ENCODE data around the gene SMG9.

Gene SMG9

GRCh38 chr19:43797556-43797955 is 42.8 kb upstream of the SMG9 start:
- Histone ChIP-seq H3K4me3 (ENCODE audit: control insufficient read depth in 1 of 7, extremely low read depth in 1 of 7, insufficient read depth in 4 of 7, low read depth in 2 of 7, low read length in 6 of 7) (no peak overlapping the region), H3K4me1 (ENCODE audit: control extremely low read depth in 1 of 4, control insufficient read depth in 4 of 4, insufficient read depth in 4 of 4, low read length in 3 of 4) (peaks cover 0 to 24% (median 15%) of the 10 kb centered on the region in 4 experiments), H3K27me3 (replicated peaks in 2 of 5; ENCODE audit: control insufficient read depth in 4 of 5, insufficient read depth in 5 of 5, low read length in 4 of 5) (peaks cover 0 to 28% (median 2%) of the 10 kb centered on the region in 5 experiments), H3K9me3 (ENCODE audit: control extremely low read depth in 1 of 5, control insufficient read depth in 4 of 5, insufficient read depth in 2 of 5, low read depth in 1 of 5, low read length in 4 of 5) (peaks cover 0 to 2% (median 0%) of the 10 kb centered on the region in 5 experiments), H3K27ac (ENCODE audit: insufficient read depth in 1 of 2, low read depth in 1 of 2, low read length in 2 of 2, poor library complexity in 1 of 2, severe bottlenecking in 2 of 2) (no peak overlapping the region), H3K36me3 (ENCODE audit: control insufficient read depth in 4 of 4, insufficient read depth in 4 of 4, low read length in 3 of 4) (peaks cover 0 to 4% (median 0%) of the 10 kb centered on the region in 4 experiments)
- no peak for DNase-seq
- CTCF ChIA-PET, result interaction anchor here (0.9 to 1.8 kb wide), 4 partner anchors 9 to 55 kb away, joined by 3 to 5 read pairs (median 4); no protein-coding TSS in a partner anchor
- POLR2A ChIA-PET, result no interaction called here
- 95% methylated on average over 6 of the region's 7 CpGs for WGBS (ENCODE audit: insufficient coverage)

GRCh38 chr19:43797118-43797517 is 42.4 kb upstream of the SMG9 start:
- no peak for DNase-seq
- Histone ChIP-seq H3K4me3 (ENCODE audit: control insufficient read depth in 1 of 7, extremely low read depth in 1 of 7, insufficient read depth in 4 of 7, low read depth in 2 of 7, low read length in 6 of 7) (no peak overlapping the region), H3K9me3 (ENCODE audit: control extremely low read depth in 1 of 5, control insufficient read depth in 4 of 5, insufficient read depth in 2 of 5, low read depth in 1 of 5, low read length in 4 of 5) (peaks cover 0 to 2% (median 0%) of the 10 kb centered on the region in 5 experiments), H3K4me1 (ENCODE audit: control extremely low read depth in 1 of 4, control insufficient read depth in 4 of 4, insufficient read depth in 4 of 4, low read length in 3 of 4) (peaks cover 0 to 24% (median 15%) of the 10 kb centered on the region in 4 experiments), H3K27ac (ENCODE audit: insufficient read depth in 1 of 2, low read depth in 1 of 2, low read length in 2 of 2, poor library complexity in 1 of 2, severe bottlenecking in 2 of 2) (no peak overlapping the region), H3K36me3 (ENCODE audit: control insufficient read depth in 4 of 4, insufficient read depth in 4 of 4, low read length in 3 of 4) (peaks cover 0 to 4% (median 0%) of the 10 kb centered on the region in 4 experiments), H3K27me3 (replicated peaks in 2 of 5; ENCODE audit: control insufficient read depth in 4 of 5, insufficient read depth in 5 of 5, low read length in 4 of 5) (peaks cover 0 to 25% (median 2%) of the 10 kb centered on the region in 5 experiments)
- ChIA-PET CTCF (interaction anchor here (0.9 to 1.8 kb wide), 5 partner anchors 9 to 54 kb away, joined by 3 to 5 read pairs (median 3); no protein-coding TSS in a partner anchor), POLR2A (no interaction called here)
- 62% methylated on average over 6 of the region's 6 CpGs for WGBS (ENCODE audit: insufficient coverage)

GRCh38 chr19:43790587-43790986 is 35.8 kb upstream of the SMG9 start:
- H3K36me3 ChIP-seq (ENCODE audit: control insufficient read depth in 4 of 4, insufficient read depth in 4 of 4, low read length in 3 of 4), result no peaks in the 10 kb centered on the region
- peaks cover 0 to 3% (median 2%) of the 10 kb centered on the region in 5 experiments for H3K27me3 ChIP-seq (replicated peaks in 2 of 5; ENCODE audit: control insufficient read depth in 4 of 5, insufficient read depth in 5 of 5, low read length in 4 of 5)
- 20% methylated on average over 3 of the region's 3 CpGs for WGBS (ENCODE audit: insufficient coverage)
- ChIA-PET POLR2A (no interaction called here), CTCF (interaction anchor here (0.8 to 1.7 kb wide), 3 partner anchors 12 to 45 kb away, joined by 4 to 6 read pairs (median 6); no protein-coding TSS in a partner anchor)
- no peaks in the 10 kb centered on the region for H3K9me3 ChIP-seq (ENCODE audit: control extremely low read depth in 1 of 5, control insufficient read depth in 4 of 5, insufficient read depth in 2 of 5, low read depth in 1 of 5, low read length in 4 of 5)
- no peak overlapping the region for H3K4me3 ChIP-seq (ENCODE audit: control insufficient read depth in 1 of 7, extremely low read depth in 1 of 7, insufficient read depth in 4 of 7, low read depth in 2 of 7, low read length in 6 of 7)
- H3K27ac ChIP-seq (ENCODE audit: insufficient read depth in 1 of 2, low read depth in 1 of 2, low read length in 2 of 2, poor library complexity in 1 of 2, severe bottlenecking in 2 of 2), result no peak overlapping the region
- H3K4me1 ChIP-seq (ENCODE audit: control extremely low read depth in 1 of 4, control insufficient read depth in 4 of 4, insufficient read depth in 4 of 4, low read length in 3 of 4), result peaks cover 0 to 14% (median 7%) of the 10 kb centered on the region in 4 experiments
- DNase-seq, result no peak

- Histone ChIP-seq H3K27ac (ENCODE audit: insufficient read depth in 1 of 2, low read depth in 1 of 2, low read length in 2 of 2, poor library complexity in 1 of 2, severe bottlenecking in 2 of 2) (no peak overlapping the region), H3K36me3 (ENCODE audit: control insufficient read depth in 4 of 4, insufficient read depth in 4 of 4, low read length in 3 of 4) (no peaks in the 10 kb centered on the region), H3K4me3 (ENCODE audit: control insufficient read depth in 1 of 7, extremely low read depth in 1 of 7, insufficient read depth in 4 of 7, low read depth in 2 of 7, low read length in 6 of 7) (no peak overlapping the region), H3K9me3 (ENCODE audit: control extremely low read depth in 1 of 5, control insufficient read depth in 4 of 5, insufficient read depth in 2 of 5, low read depth in 1 of 5, low read length in 4 of 5) (no peaks in the 10 kb centered on the region), H3K4me1 (ENCODE audit: control extremely low read depth in 1 of 4, control insufficient read depth in 4 of 4, insufficient read depth in 4 of 4, low read length in 3 of 4) (peaks cover 0 to 25% (median 17%) of the 10 kb centered on the region in 4 experiments), H3K27me3 (replicated peaks in 2 of 5; ENCODE audit: control insufficient read depth in 4 of 5, insufficient read depth in 5 of 5, low read length in 4 of 5) (peaks cover 0 to 3% (median 2%) of the 10 kb centered on the region in 5 experiments)
- WGBS (ENCODE audit: insufficient coverage), result 14% methylated on average over 1 of the region's 3 CpGs
- peak; percentile 35 to 56 (median 39) for DNase-seq
- CTCF ChIA-PET, result interaction anchor here (0.7 to 1.4 kb wide), 5 partner anchors 8 to 189 kb away, joined by 3 to 4 read pairs (median 3); no protein-coding TSS in a partner anchor
- POLR2A ChIA-PET, result no interaction called here
Measured at GRCh38 chr19:43789029-43789428, 34.3 kb upstream of the SMG9 start.

- H3K4me3 ChIP-seq (ENCODE audit: control insufficient read depth in 1 of 7, extremely low read depth in 1 of 7, insufficient read depth in 4 of 7, low read depth in 2 of 7, low read length in 6 of 7), result no peak overlapping the region
- ChIA-PET CTCF (interaction anchor here (0.6 to 1.7 kb wide), 9 partner anchors 8 to 329 kb away, joined by 3 to 9 read pairs (median 4); partner anchors contain the start of gene SMG9), POLR2A (no interaction called here)
- H3K36me3 ChIP-seq (ENCODE audit: control insufficient read depth in 4 of 4, insufficient read depth in 4 of 4, low read length in 3 of 4), result no peaks in the 10 kb centered on the region
- H3K9me3 ChIP-seq (ENCODE audit: control extremely low read depth in 1 of 5, control insufficient read depth in 4 of 5, insufficient read depth in 2 of 5, low read depth in 1 of 5, low read length in 4 of 5), result no peaks in the 10 kb centered on the region
- no peak for DNase-seq
- no CpG with 5 or more reads among the region's 1 CpG for WGBS (ENCODE audit: insufficient coverage)
- no peak overlapping the region for H3K27ac ChIP-seq (ENCODE audit: insufficient read depth in 1 of 2, low read depth in 1 of 2, low read length in 2 of 2, poor library complexity in 1 of 2, severe bottlenecking in 2 of 2)
- peaks cover 0 to 25% (median 12%) of the 10 kb centered on the region in 4 experiments for H3K4me1 ChIP-seq (ENCODE audit: control extremely low read depth in 1 of 4, control insufficient read depth in 4 of 4, insufficient read depth in 4 of 4, low read length in 3 of 4)
- H3K27me3 ChIP-seq (replicated peaks in 2 of 5; ENCODE audit: control insufficient read depth in 4 of 5, insufficient read depth in 5 of 5, low read length in 4 of 5), result no peaks in the 10 kb centered on the region
Measured at GRCh38 chr19:43786665-43787064, 31.9 kb upstream of the SMG9 start.

GRCh38 chr19:43784981-43785808 is 30.4 kb upstream of the SMG9 start:
- H3K9me3 ChIP-seq (ENCODE audit: control extremely low read depth in 1 of 5, control insufficient read depth in 4 of 5, insufficient read depth in 2 of 5, low read depth in 1 of 5, low read length in 4 of 5), result no peaks in the 10 kb centered on the region
- peak overlapping the region in 1 of 2 experiments; percentile 62 for H3K27ac ChIP-seq (ENCODE audit: insufficient read depth in 1 of 2, low read depth in 1 of 2, low read length in 2 of 2, poor library complexity in 1 of 2, severe bottlenecking in 2 of 2)
- ChIA-PET CTCF (interaction anchor here (0.8 to 2.3 kb wide), 7 partner anchors 10 to 41 kb away, joined by 3 to 17 read pairs (median 6); no protein-coding TSS in a partner anchor), POLR2A (interaction anchor here (0.5 kb wide), 1 partner anchor 750 kb away, joined by 3 read pairs; no protein-coding TSS in a partner anchor)
- H3K4me1 ChIP-seq (ENCODE audit: control extremely low read depth in 1 of 4, control insufficient read depth in 4 of 4, insufficient read depth in 4 of 4, low read length in 3 of 4), result peaks cover 0 to 31% (median 18%) of the 10 kb centered on the region in 4 experiments
- peak overlapping the region in 2 of 7 experiments; percentile 7 to 43 for H3K4me3 ChIP-seq (ENCODE audit: control insufficient read depth in 1 of 7, extremely low read depth in 1 of 7, insufficient read depth in 4 of 7, low read depth in 2 of 7, low read length in 6 of 7)
- no peaks in the 10 kb centered on the region for H3K36me3 ChIP-seq (ENCODE audit: control insufficient read depth in 4 of 4, insufficient read depth in 4 of 4, low read length in 3 of 4)
- WGBS (ENCODE audit: insufficient coverage), result 32% methylated on average over 10 of the region's 10 CpGs
- DNase-seq, result peak; percentile 68 to 76 (median 72)
- no peaks in the 10 kb centered on the region for H3K27me3 ChIP-seq (replicated peaks in 2 of 5; ENCODE audit: control insufficient read depth in 4 of 5, insufficient read depth in 5 of 5, low read length in 4 of 5)

Data from common myeloid progenitor, CD34-positive (primary cell).